Fibroblast of mammary gland (primary cell): ENCODE measurements around the gene ALG11.
"Not testable (repeated sequence)": the region's sequence is repeated elsewhere in the genome, so short reads cannot be mapped to it uniquely, and the experiment has no call there.

Experiments used
- DNase-seq: peaks from one replicate; pipeline ENCODE4 v3.0.0-alpha.2; 2010; ENCODE audit warnings: low read depth
- H3K4me3 ChIP-seq: 2 replicates; pipeline ENCODE4 v1.5.1; 2011; ENCODE audit warnings: low read depth, mild to moderate bottlenecking, low read length, moderate library complexity; ENCODE audit not compliant: control insufficient read depth
- CTCF ChIP-seq: conservative IDR thresholded peaks from 2 replicates; pipeline ENCODE4 v1.5.1; 2011; ENCODE audit warnings: low read depth, low read length, inconsistent platforms; ENCODE audit not compliant: control insufficient read depth, insufficient read depth

The ALG11 gene

GRCh38 chr13:51981355-51981754 lies 30.8 kb upstream of the ALG11 start:
- DNase-seq: no peak
- H3K4me3 ChIP-seq: no peak overlapping the region
- no peak for TF ChIP-seq CTCF

DNA sequence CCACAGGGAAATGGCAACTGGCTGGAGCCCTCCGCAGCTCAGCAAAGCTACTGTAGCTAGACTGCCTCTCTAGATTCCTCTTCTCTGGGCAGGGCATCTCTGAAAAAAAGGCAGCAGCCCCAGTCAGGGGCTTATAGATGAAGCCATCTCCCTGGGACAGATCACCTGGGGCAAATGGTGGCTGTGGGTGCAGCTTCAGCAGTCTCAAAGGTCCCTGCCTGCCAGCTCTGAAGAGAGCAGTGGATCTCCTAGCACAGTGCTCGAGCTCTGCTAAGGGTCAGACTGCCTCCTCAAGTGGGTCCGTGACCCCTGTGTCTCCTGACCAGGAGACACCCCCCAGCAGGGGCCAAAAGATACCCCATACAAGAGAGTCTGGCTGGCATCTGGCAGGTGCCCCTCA lies 28.9 kb upstream of the ALG11 start:
- not testable (repeated sequence) for DNase-seq, H3K4me3 ChIP-seq

GRCh38 chr13:51984904-51985303 lies 27.3 kb upstream of the ALG11 start:
- DNase-seq, H3K4me3 ChIP-seq: not testable (repeated sequence)

- no peak overlapping the region for H3K4me3 ChIP-seq
- no peak for DNase-seq
- no peak for TF ChIP-seq CTCF
Measured at GRCh38 chr13:51988988-51989618, 23.1 kb upstream of the ALG11 start.

GRCh38 chr13:51993713-51994112 lies 18.5 kb upstream of the ALG11 start:
- no peak overlapping the region for H3K4me3 ChIP-seq
- no peak for DNase-seq
- no peak for TF ChIP-seq CTCF

DNA sequence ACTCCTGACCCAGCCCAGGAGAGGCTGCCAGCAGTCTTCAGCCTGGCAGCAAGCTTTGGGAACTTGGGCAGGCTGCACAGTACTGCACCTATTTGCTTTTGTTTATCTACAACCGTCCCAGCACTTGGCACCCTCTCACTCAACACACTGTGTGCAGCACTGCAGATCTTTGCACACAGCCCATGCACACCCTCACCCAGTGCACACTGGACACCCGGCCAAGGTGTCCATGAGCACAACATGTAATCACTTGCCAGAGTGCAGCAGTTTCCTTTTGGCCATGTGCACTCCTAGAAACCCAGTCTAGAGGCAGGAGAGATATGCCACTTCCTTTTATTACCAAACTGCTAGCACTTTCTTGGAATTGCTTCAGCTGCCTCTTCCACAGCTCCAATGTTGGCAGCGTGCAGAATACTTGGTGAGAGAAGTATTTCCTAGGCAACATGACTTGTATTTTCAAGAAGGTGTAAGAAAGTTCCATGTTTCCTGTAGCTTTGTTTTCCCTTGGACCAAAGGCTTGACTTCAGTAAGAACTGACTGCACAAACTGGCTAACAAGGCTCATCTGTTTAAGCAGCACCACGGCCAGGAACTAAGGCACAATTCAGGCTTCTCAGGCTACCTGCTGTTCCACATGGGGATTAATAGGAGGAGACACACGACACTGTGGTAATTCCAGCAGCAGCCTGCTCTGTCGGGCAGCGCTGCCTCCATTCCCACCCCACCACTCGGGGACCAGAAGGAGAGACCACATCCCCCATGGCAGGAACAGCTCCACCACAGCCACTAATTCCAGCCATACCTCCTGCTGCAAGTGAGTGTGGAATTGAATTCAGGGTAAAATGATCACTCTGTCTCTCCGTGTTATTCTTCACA lies 16.3 kb upstream of the ALG11 start:
- no peak for TF ChIP-seq CTCF
- no peak for DNase-seq
- no peak overlapping the region for H3K4me3 ChIP-seq

DNA sequence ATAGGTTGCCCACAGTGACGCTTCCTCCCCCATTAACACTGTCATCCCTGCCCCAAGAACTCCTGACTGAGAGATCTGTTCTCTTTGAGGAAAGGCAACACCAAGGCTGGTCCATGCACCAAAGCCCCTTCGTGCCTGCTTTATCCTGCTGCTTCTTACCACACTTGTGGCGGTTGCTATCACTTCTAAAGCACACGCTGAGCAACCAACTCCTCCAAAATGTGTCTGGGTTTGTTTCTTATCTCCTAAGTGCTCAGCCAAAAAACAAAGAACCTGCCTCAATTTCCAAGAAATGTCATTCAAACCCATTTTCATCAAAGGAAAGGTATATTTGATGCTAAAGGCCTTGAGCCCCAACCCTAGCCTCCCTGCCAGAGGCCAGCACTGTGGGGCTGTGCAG lies 15.6 kb upstream of the ALG11 start:
- DNase-seq: no peak
- no peak overlapping the region for H3K4me3 ChIP-seq
- TF ChIP-seq CTCF: no peak

GRCh38 chr13:51997186-51997585 lies 15.0 kb upstream of the ALG11 start:
- TF ChIP-seq CTCF: no peak
- H3K4me3 ChIP-seq: no peak overlapping the region
- DNase-seq: no peak
